SU-DHL-6 (cell line): ENCODE results near the gene CACNB1.

Experiments
- H2AFZ ChIP-seq: fragments of 200-600 bp; sonication (generic); 2 replicates; pipeline ENCODE4 v1.6.1; 2014; ENCODE audit warnings: low read depth, mild to moderate bottlenecking, moderate library complexity, mixed read lengths, antibody characterized with exemption, low read length; ENCODE audit not compliant: severe bottlenecking
- H3F3A ChIP-seq: fragments of 200-600 bp; shearing (Covaris generic); 2 replicates; pipeline ENCODE4 v1.6.0; 2016; ENCODE audit warnings: antibody characterized with exemption, mild to moderate bottlenecking; ENCODE audit not compliant: insufficient read depth
- H3K27ac ChIP-seq: fragments of 200-600 bp; sonication (generic); 2 replicates; pipeline ENCODE4 v1.5.1; 2016; ENCODE audit warnings: low read depth, mild to moderate bottlenecking, low read length, moderate library complexity, mixed read lengths
- H3K27me3 ChIP-seq: fragments of 200-600 bp; sonication (generic), shearing (Covaris generic); 2 replicates; pipeline ENCODE4 v1.6.0; 2014; ENCODE audit warnings: mild to moderate bottlenecking, low read length
- H3K36me3 ChIP-seq: fragments of 200-600 bp; sonication (generic); 2 replicates; pipeline ENCODE4 v1.6.1; 2014; ENCODE audit warnings: mild to moderate bottlenecking, low read length, mixed read lengths
- H3K4me2 ChIP-seq: fragments of 300-600, 200-600 bp; shearing (Covaris generic), sonication (generic); 2 replicates; pipeline ENCODE4 v1.6.0; 2014; ENCODE audit warnings: low read length, low read depth, mild to moderate bottlenecking; ENCODE audit not compliant: poor library complexity, severe bottlenecking
- H3K4me3 ChIP-seq: fragments of 200-600 bp; sonication (generic); 2 replicates; pipeline ENCODE4 v1.5.1; 2014; ENCODE audit warnings: antibody characterized with exemption, low read length, mild to moderate bottlenecking, mixed read lengths; ENCODE audit not compliant: insufficient read depth, poor library complexity, severe bottlenecking
- H3K79me2 ChIP-seq: fragments of 200-600 bp; sonication (generic); 2 replicates; pipeline ENCODE4 v1.6.1; 2014; ENCODE audit warnings: mild to moderate bottlenecking, low read length, moderate library complexity; ENCODE audit not compliant: insufficient read depth
- H3K9ac ChIP-seq: fragments of 200-600 bp; sonication (generic); 2 replicates; pipeline ENCODE4 v1.7.0; 2014; ENCODE audit warnings: mild to moderate bottlenecking, low read length
- H3K9me2 ChIP-seq: fragments of 200-600 bp; sonication (generic); replicated peaks from 2 replicates; pipeline ENCODE4 v1.6.1; 2014; ENCODE audit warnings: low read length; ENCODE audit not compliant: insufficient read depth
- H3K9me3 ChIP-seq: fragments of 200-600 bp; sonication (generic); 2 replicates; pipeline ENCODE4 v1.6.1; 2014; ENCODE audit warnings: low read length, mixed read lengths; ENCODE audit not compliant: insufficient read depth
- H4K20me1 ChIP-seq: fragments of 200-600 bp; sonication (generic); 2 replicates; pipeline ENCODE4 v1.6.1; 2014; ENCODE audit warnings: low read depth, mild to moderate bottlenecking, antibody characterized with exemption, low read length, moderate library complexity, mixed read lengths
- EZH2phosphoT487 ChIP-seq: fragments of 200-600 bp; sonication (generic), shearing (Covaris generic); conservative IDR thresholded peaks from 2 replicates; pipeline ENCODE4 v1.6.1; 2018; ENCODE audit warnings: mild to moderate bottlenecking, antibody characterized with exemption, low read length, moderate library complexity, mixed read lengths
- TF ChIP-seq, protein P1 (sequence below): fragments of 200-600 bp; sonication (generic); IDR thresholded peaks from one replicate; pipeline ENCODE4 v1.5.1; 2017; ENCODE audit warnings: antibody characterized with exemption, mild to moderate bottlenecking, low read length, moderate library complexity; ENCODE audit not compliant: insufficient read depth, poor library complexity, severe bottlenecking

The CACNB1 gene

GRCh38 chr17:39158623-39159022 is 38.8 kb downstream of the CACNB1 start:
- no peak overlapping the region for H3K4me2 ChIP-seq
- no peaks in the 10 kb centered on the region for H3F3A ChIP-seq
- no peaks in the 10 kb centered on the region for H3K9me3 ChIP-seq
- no peaks in the 10 kb centered on the region for H3K9me2 ChIP-seq
- no peaks in the 10 kb centered on the region for H3K27me3 ChIP-seq
- H4K20me1 ChIP-seq = no peaks in the 10 kb centered on the region
- TF ChIP-seq, protein P1, sequence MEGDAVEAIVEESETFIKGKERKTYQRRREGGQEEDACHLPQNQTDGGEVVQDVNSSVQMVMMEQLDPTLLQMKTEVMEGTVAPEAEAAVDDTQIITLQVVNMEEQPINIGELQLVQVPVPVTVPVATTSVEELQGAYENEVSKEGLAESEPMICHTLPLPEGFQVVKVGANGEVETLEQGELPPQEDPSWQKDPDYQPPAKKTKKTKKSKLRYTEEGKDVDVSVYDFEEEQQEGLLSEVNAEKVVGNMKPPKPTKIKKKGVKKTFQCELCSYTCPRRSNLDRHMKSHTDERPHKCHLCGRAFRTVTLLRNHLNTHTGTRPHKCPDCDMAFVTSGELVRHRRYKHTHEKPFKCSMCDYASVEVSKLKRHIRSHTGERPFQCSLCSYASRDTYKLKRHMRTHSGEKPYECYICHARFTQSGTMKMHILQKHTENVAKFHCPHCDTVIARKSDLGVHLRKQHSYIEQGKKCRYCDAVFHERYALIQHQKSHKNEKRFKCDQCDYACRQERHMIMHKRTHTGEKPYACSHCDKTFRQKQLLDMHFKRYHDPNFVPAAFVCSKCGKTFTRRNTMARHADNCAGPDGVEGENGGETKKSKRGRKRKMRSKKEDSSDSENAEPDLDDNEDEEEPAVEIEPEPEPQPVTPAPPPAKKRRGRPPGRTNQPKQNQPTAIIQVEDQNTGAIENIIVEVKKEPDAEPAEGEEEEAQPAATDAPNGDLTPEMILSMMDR = no peak
- TF ChIP-seq EZH2phosphoT487 = no peak
- no peak overlapping the region for H3K4me3 ChIP-seq
- no peak overlapping the region for H3K27ac ChIP-seq
- H3K79me2 ChIP-seq = no peaks in the 10 kb centered on the region
- H3K9ac ChIP-seq = no peak overlapping the region
- no peaks in the 10 kb centered on the region for H3K36me3 ChIP-seq
- H2AFZ ChIP-seq = no peak overlapping the region

GRCh38 chr17:39156491-39156890 is 41.0 kb downstream of the CACNB1 start:
- H3K27ac ChIP-seq = no peak overlapping the region
- no peak overlapping the region for H3K9ac ChIP-seq

DNA sequence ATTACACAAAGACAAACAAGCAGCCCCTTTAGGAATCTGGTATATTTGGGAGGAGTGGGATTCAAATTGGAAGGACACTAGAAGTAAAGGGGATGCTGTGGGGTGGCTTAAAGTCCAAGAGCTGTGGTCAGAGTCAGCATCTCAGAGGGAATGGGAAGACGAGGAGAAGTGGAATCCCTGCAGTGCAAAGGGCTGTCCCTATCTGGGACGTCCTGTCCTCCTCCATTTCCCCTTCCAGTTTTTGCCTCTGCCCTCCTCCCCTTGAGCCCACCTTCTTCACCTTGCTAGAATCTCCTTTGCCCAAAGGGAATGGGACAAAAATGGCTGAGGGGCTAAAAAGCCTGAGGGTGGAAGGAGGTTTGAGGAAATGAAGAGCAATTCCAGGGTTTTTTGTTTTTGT is 41.8 kb downstream of the CACNB1 start:
- Histone ChIP-seq H3K79me2 (no peaks in the 10 kb centered on the region), H2AFZ (no peak overlapping the region), H3K9me3 (no peaks in the 10 kb centered on the region), H3K36me3 (no peaks in the 10 kb centered on the region), H3K4me2 (no peak overlapping the region), H3K4me3 (no peak overlapping the region), H3K9me2 (no peaks in the 10 kb centered on the region), H4K20me1 (no peaks in the 10 kb centered on the region), H3K27ac (no peak overlapping the region), H3F3A (no peaks in the 10 kb centered on the region), H3K27me3 (no peaks in the 10 kb centered on the region), H3K9ac (no peak overlapping the region)
- TF ChIP-seq, protein P1 = no peak
- no peak for TF ChIP-seq EZH2phosphoT487

More at GRCh38 chr17:39156491-39156890, 41.0 kb downstream of the CACNB1 start:
- Histone ChIP-seq H3K9me3 (no peaks in the 10 kb centered on the region), H3K9me2 (no peaks in the 10 kb centered on the region), H2AFZ (no peak overlapping the region), H3K36me3 (no peaks in the 10 kb centered on the region), H3K79me2 (no peaks in the 10 kb centered on the region), H3K27me3 (no peaks in the 10 kb centered on the region), H3F3A (no peaks in the 10 kb centered on the region), H3K4me3 (no peak overlapping the region), H4K20me1 (no peaks in the 10 kb centered on the region), H3K4me2 (no peak overlapping the region)
- TF ChIP-seq EZH2phosphoT487 = no peak
- TF ChIP-seq, protein P1 = no peak
